CD14-positive monocyte (primary cell): ENCODE data around the gene MRPL27. TPM values are rescaled to one million over a fixed set of nuclear protein-coding genes. Genes with fewer than 3 reads are reported as not detected.
A peak's percentile ranks its signal among the peaks of the same experiment; 100 is the strongest.
"Not testable (repeated sequence)": the region's sequence is repeated elsewhere in the genome, so short reads cannot be mapped to it uniquely, and the experiment has no call there.

ENCODE experiments used
- DNase-seq, 3 donors: peaks; one replicate each; pipeline ENCODE4 v3.0.0-alpha.2; 2011 to 2022
- H2AFZ ChIP-seq: 2 replicates; pipeline ENCODE4 v1.6.0; 2012; ENCODE audit warnings: mild to moderate bottlenecking, low read depth, low read length, inconsistent platforms; ENCODE audit not compliant: insufficient read depth, poor library complexity, severe bottlenecking
- H3K27ac ChIP-seq, 2 donors: 1 replicate in 1 of 2; 2 replicates in 1 of 2; pipeline ENCODE4 v1.5.1; 2012 to 2013; ENCODE audit warnings: low read length in 2 of 2, control low read depth in 1 of 2, inconsistent platforms in 1 of 2, low read depth in 1 of 2, mild to moderate bottlenecking in 1 of 2
- H3K27me3 ChIP-seq, 2 donors: one replicate each; pipeline versions ENCODE4 v1.6.0 to v1.6.1; 2011 to 2013; ENCODE audit warnings: low read length in 2 of 2; ENCODE audit not compliant: control insufficient read depth in 2 of 2, insufficient read depth in 2 of 2
- H3K36me3 ChIP-seq, 2 donors: replicated peaks in 1 of 2; 1 replicate in 1 of 2; 2 replicates in 1 of 2; pipeline versions ENCODE4 v1.5.1 to v1.6.1; 2012 to 2013; ENCODE audit warnings: low read length in 2 of 2, control low read depth in 1 of 2, inconsistent platforms in 1 of 2, mild to moderate bottlenecking in 1 of 2; ENCODE audit not compliant: insufficient read depth in 2 of 2, control insufficient read depth in 1 of 2
- H3K4me1 ChIP-seq, 2 donors: 1 replicate in 1 of 2; 2 replicates in 1 of 2; pipeline versions ENCODE4 v1.5.1 to v1.6.1; 2012 to 2013; ENCODE audit warnings: low read length in 2 of 2, control low read depth in 1 of 2, inconsistent platforms in 1 of 2, mild to moderate bottlenecking in 1 of 2, moderate library complexity in 1 of 2; ENCODE audit not compliant: insufficient read depth in 2 of 2, control insufficient read depth in 1 of 2
- H3K4me2 ChIP-seq: replicated peaks from 2 replicates; pipeline ENCODE3; 2012; ENCODE audit warnings: low read length, moderate library complexity, mild to moderate bottlenecking; ENCODE audit not compliant: poor library complexity, severe bottlenecking; ENCODE audit errors: extremely low read depth
- H3K4me3 ChIP-seq, 3 experiments: fragments of 200-600 bp in 1 of 3; sonication (generic) in 1 of 3; replicated peaks in 1 of 3; 1 replicate in 2 of 3; 2 replicates in 1 of 3; pipeline ENCODE4 v1.5.1; 2011 to 2013; ENCODE audit warnings: low read length in 3 of 3, mild to moderate bottlenecking in 3 of 3, control low read depth in 2 of 3, low read depth in 2 of 3, inconsistent platforms in 1 of 3, moderate library complexity in 1 of 3
- H3K79me2 ChIP-seq: 2 replicates; pipeline ENCODE4 v1.6.0; 2012; ENCODE audit warnings: mild to moderate bottlenecking, control low read depth, inconsistent platforms, low read length, moderate library complexity; ENCODE audit not compliant: insufficient read depth
- H3K9ac ChIP-seq: 2 replicates; pipeline ENCODE4 v1.6.0; 2017; ENCODE audit warnings: low read length, mild to moderate bottlenecking; ENCODE audit not compliant: insufficient read depth, poor library complexity, severe bottlenecking
- H3K9me3 ChIP-seq, 2 donors: replicated peaks in 1 of 2; 1 replicate in 1 of 2; 2 replicates in 1 of 2; pipeline versions ENCODE4 v1.5.1 to v1.6.1; 2012 to 2013; ENCODE audit warnings: low read length in 2 of 2, control low read depth in 1 of 2; ENCODE audit not compliant: control insufficient read depth in 1 of 2, insufficient read depth in 1 of 2
- H4K20me1 ChIP-seq: 2 replicates; pipeline ENCODE4 v1.6.0; 2012; ENCODE audit warnings: mild to moderate bottlenecking, low read length, control low read depth, moderate library complexity; ENCODE audit not compliant: insufficient read depth
- H3K27ac Mint-ChIP-seq, 7 donors: one replicate each; pipeline ENCODE4 v1.8.0; 2020; ENCODE audit warnings: mild to moderate bottlenecking in 7 of 7, mixed read lengths in 7 of 7, moderate library complexity in 6 of 7, inconsistent platforms in 2 of 7
- H3K27me3 Mint-ChIP-seq, 3 donors: one replicate each; pipeline ENCODE4 v1.8.0; 2021 to 2022; ENCODE audit warnings: low read depth in 3 of 3, mild to moderate bottlenecking in 3 of 3, mixed read lengths in 3 of 3, moderate library complexity in 3 of 3, inconsistent platforms in 1 of 3
- H3K36me3 Mint-ChIP-seq, 2 donors: one replicate each; pipeline ENCODE4 v1.8.0; 2020; ENCODE audit warnings: mixed read lengths in 2 of 2, inconsistent platforms in 1 of 2, mild to moderate bottlenecking in 1 of 2
- H3K4me1 Mint-ChIP-seq: one replicate; pipeline ENCODE4 v1.8.0; 2020; ENCODE audit warnings: mild to moderate bottlenecking, mixed read lengths
- H3K4me3 Mint-ChIP-seq, 2 donors: one replicate each; pipeline ENCODE4 v1.8.0; 2020; ENCODE audit warnings: mild to moderate bottlenecking in 2 of 2, mixed read lengths in 2 of 2, moderate library complexity in 1 of 2
- H3K9me3 Mint-ChIP-seq, 7 donors: one replicate each; pipeline ENCODE4 v1.8.0; 2020 to 2022; ENCODE audit warnings: mixed read lengths in 7 of 7, mild to moderate bottlenecking in 6 of 7, moderate library complexity in 6 of 7, inconsistent platforms in 2 of 7
- CTCF ChIP-seq: fragments of 200-600 bp; IDR thresholded peaks from one replicate; pipeline ENCODE4 v1.8.0; 2022; ENCODE audit warnings: antibody characterized with exemption, mild to moderate bottlenecking
- WGBS: methylation state at CpG from one replicate; pipeline ENCODE4 v1.1.5; 2013; ENCODE audit warnings: missing lambda C conversion rate; ENCODE audit not compliant: insufficient coverage; 5-methylcytosine and 5-hydroxymethylcytosine counted together
- intact Hi-C, 2 donors: fragments of 100-400 bp; cut with micrococcal nuclease; formaldehyde crosslinking; loops; one replicate each; pipeline versions ENCODE4 v1.15.0 to v1.15.1; 2023
- polyA plus RNA-seq, 3 donors: library from polyadenylated mRNA; depleted of rRNA in 1 of 3; unstranded in 2 of 3; stranded (reverse) in 1 of 3; fragments of 300-500 nt in 2 of 3; fragments of >200 nt in 1 of 3; fragmentation: Illumina TruSeq in 2 of 3; gene quantifications; 1 replicate in 2 of 3; 2 replicates in 1 of 3; pipeline ENCODE4 v1.2.3, GENCODE V29; 2012 to 2021

Gene MRPL27
- polyA plus RNA-seq, 3 donors, result 33.2 to 82.3 (median 75.3) TPM

GRCh38 chr17:50421308-50422051 is 48.5 kb upstream of the MRPL27 start:
- Histone ChIP-seq H2AFZ (peak overlapping the region; percentile 77), H3K9me3 (no peaks in the 10 kb centered on the region), H3K36me3 (no peaks in the 10 kb centered on the region), H3K4me1 (peaks cover 40 to 44% of the 10 kb centered on the region in 2 donors), H3K4me3 (peak overlapping the region; percentile 12 to 68 (median 28)), H3K9ac (peak overlapping the region; percentile 59), H4K20me1 (no peaks in the 10 kb centered on the region), H3K79me2 (no peaks in the 10 kb centered on the region), H3K4me2 (peak overlapping the region; percentile 72), H3K27ac (peak overlapping the region; percentile 39 to 79), H3K27me3 (no peaks in the 10 kb centered on the region)
- peak overlapping the region; percentile 68 to 94 (median 85) for H3K27ac Mint-ChIP-seq
- intact Hi-C loops, result no loop called here
- H3K27me3 Mint-ChIP-seq, result peaks cover 0 to 5% (median 3%) of the 10 kb centered on the region in 3 donors
- 67% methylated on average over 1 of the region's 3 CpGs for WGBS
- peak in 2 of 3 donors; percentile 23 to 35 for DNase-seq
- H3K9me3 Mint-ChIP-seq, result peaks cover 0 to 5% (median 3%) of the 10 kb centered on the region in 7 donors
- peaks cover 42% of the 10 kb centered on the region for H3K4me1 Mint-ChIP-seq
- H3K36me3 Mint-ChIP-seq, result no peaks in the 10 kb centered on the region
- H3K4me3 Mint-ChIP-seq, result peak overlapping the region; percentile 69 to 93
- TF ChIP-seq CTCF, result no peak

- H3K27me3 ChIP-seq, result no peaks in the 10 kb centered on the region
- peak overlapping the region in 1 of 3 experiments; percentile 68 for H3K4me3 ChIP-seq
- peak overlapping the region; percentile 77 for H2AFZ ChIP-seq
- H3K9me3 ChIP-seq, result no peaks in the 10 kb centered on the region
- peak overlapping the region in 5 of 7 donors; percentile 84 to 94 (median 89) for H3K27ac Mint-ChIP-seq
- peak overlapping the region; percentile 39 to 79 for H3K27ac ChIP-seq
- H3K4me3 Mint-ChIP-seq, result peak overlapping the region in 1 of 2 donors; percentile 69
- H3K4me1 ChIP-seq, result peaks cover 36 to 39% of the 10 kb centered on the region in 2 donors
- no peaks in the 10 kb centered on the region for H3K36me3 Mint-ChIP-seq
- H3K4me2 ChIP-seq, result peak overlapping the region; percentile 72
- H3K36me3 ChIP-seq, result no peaks in the 10 kb centered on the region
- WGBS, result 74% methylated on average over 5 of the region's 6 CpGs
- H3K79me2 ChIP-seq, result no peaks in the 10 kb centered on the region
- intact Hi-C loops, result no loop called here
- peaks cover 0 to 5% (median 3%) of the 10 kb centered on the region in 7 donors for H3K9me3 Mint-ChIP-seq
- H4K20me1 ChIP-seq, result no peaks in the 10 kb centered on the region
- TF ChIP-seq CTCF, result no peak
- DNase-seq, result no peak
- peaks cover 39% of the 10 kb centered on the region for H3K4me1 Mint-ChIP-seq
- peaks cover 0 to 3% (median 3%) of the 10 kb centered on the region in 3 donors for H3K27me3 Mint-ChIP-seq
- peak overlapping the region; percentile 59 for H3K9ac ChIP-seq
Measured at GRCh38 chr17:50420419-50421112, 47.6 kb upstream of the MRPL27 start.

GRCh38 chr17:50419577-50419976 is 46.6 kb upstream of the MRPL27 start:
- H3K36me3 ChIP-seq, H3K9me3 ChIP-seq, H3K27me3 ChIP-seq, H3K27me3 Mint-ChIP-seq, H4K20me1 ChIP-seq, intact Hi-C loops, H3K27ac Mint-ChIP-seq, H2AFZ ChIP-seq, H3K4me2 ChIP-seq, H3K9ac ChIP-seq, DNase-seq, H3K79me2 ChIP-seq, H3K36me3 Mint-ChIP-seq, H3K4me3 Mint-ChIP-seq, H3K9me3 Mint-ChIP-seq, H3K4me3 ChIP-seq, H3K27ac ChIP-seq: not testable (repeated sequence)
- peaks cover 26 to 29% of the 10 kb centered on the region in 2 donors for H3K4me1 ChIP-seq
- peaks cover 30% of the 10 kb centered on the region for H3K4me1 Mint-ChIP-seq
- WGBS, result 94% methylated on average over 7 of the region's 10 CpGs
